Glutamatergic neuron (in vitro differentiated cells): ENCODE data around the gene SLC28A1. TPM values are rescaled to one million over a fixed set of nuclear protein-coding genes. Genes with fewer than 3 reads are reported as not detected.
"Not testable (repeated sequence)": the region's sequence is repeated elsewhere in the genome, so short reads cannot be mapped to it uniquely, and the experiment has no call there.

ENCODE experiments used
- DNase-seq: peaks from one replicate; pipeline ENCODE4 v3.0.0; 2022
- H3K27ac Mint-ChIP-seq: one replicate; pipeline ENCODE4 v1.8.0; 2020; ENCODE audit warnings: mild to moderate bottlenecking, mixed read lengths, inconsistent platforms; ENCODE audit not compliant: unreplicated experiment
- H3K27me3 Mint-ChIP-seq: one replicate; pipeline ENCODE4 v1.8.0; 2020; ENCODE audit warnings: mild to moderate bottlenecking, moderate library complexity, mixed read lengths, inconsistent platforms; ENCODE audit not compliant: unreplicated experiment
- H3K36me3 Mint-ChIP-seq: one replicate; pipeline ENCODE4 v1.8.0; 2020; ENCODE audit warnings: mild to moderate bottlenecking, mixed read lengths, inconsistent platforms; ENCODE audit not compliant: unreplicated experiment
- H3K4me1 Mint-ChIP-seq: one replicate; pipeline ENCODE4 v1.8.0; 2020; ENCODE audit warnings: mild to moderate bottlenecking, low read depth, mixed read lengths, inconsistent platforms; ENCODE audit not compliant: unreplicated experiment
- H3K4me3 Mint-ChIP-seq: one replicate; pipeline ENCODE4 v1.8.0; 2020; ENCODE audit warnings: mild to moderate bottlenecking, mixed read lengths, inconsistent platforms; ENCODE audit not compliant: unreplicated experiment
- H3K9me3 Mint-ChIP-seq: one replicate; pipeline ENCODE4 v1.8.0; 2020; ENCODE audit warnings: mild to moderate bottlenecking, moderate library complexity, mixed read lengths, inconsistent platforms; ENCODE audit not compliant: unreplicated experiment
- total RNA-seq: library from RNA; stranded (reverse); fragmentation: NEBNext Ultra II Directional; extraction: Animal tissue kit (Norgen Biotek cat#: 25700); gene quantifications from one replicate; pipeline ENCODE4 v1.2.1, GENCODE V29; 2021; ENCODE audit not compliant: unreplicated experiment
- TF ChIP-seq, protein P1 (sequence below): fragments of 200-600 bp; sonication (generic); IDR thresholded peaks from one replicate; pipeline ENCODE4 v1.5.0; 2021; ENCODE audit not compliant: partially characterized antibody, unreplicated experiment

SLC28A1 gene
- total RNA-seq, 1 donor from 2014 or later, result 0.25 TPM

GRCh38 chr15:84983294-84983693 lies 98.8 kb downstream of the SLC28A1 start:
- no peak overlapping the region for H3K27ac Mint-ChIP-seq
- DNase-seq, result no peak
- H3K27me3 Mint-ChIP-seq, result peaks cover 12% of the 10 kb centered on the region
- peaks cover 1% of the 10 kb centered on the region for H3K4me1 Mint-ChIP-seq
- peaks cover 5% of the 10 kb centered on the region for H3K9me3 Mint-ChIP-seq
- H3K4me3 Mint-ChIP-seq, result no peak overlapping the region
- no peaks in the 10 kb centered on the region for H3K36me3 Mint-ChIP-seq
- TF ChIP-seq, protein P1, sequence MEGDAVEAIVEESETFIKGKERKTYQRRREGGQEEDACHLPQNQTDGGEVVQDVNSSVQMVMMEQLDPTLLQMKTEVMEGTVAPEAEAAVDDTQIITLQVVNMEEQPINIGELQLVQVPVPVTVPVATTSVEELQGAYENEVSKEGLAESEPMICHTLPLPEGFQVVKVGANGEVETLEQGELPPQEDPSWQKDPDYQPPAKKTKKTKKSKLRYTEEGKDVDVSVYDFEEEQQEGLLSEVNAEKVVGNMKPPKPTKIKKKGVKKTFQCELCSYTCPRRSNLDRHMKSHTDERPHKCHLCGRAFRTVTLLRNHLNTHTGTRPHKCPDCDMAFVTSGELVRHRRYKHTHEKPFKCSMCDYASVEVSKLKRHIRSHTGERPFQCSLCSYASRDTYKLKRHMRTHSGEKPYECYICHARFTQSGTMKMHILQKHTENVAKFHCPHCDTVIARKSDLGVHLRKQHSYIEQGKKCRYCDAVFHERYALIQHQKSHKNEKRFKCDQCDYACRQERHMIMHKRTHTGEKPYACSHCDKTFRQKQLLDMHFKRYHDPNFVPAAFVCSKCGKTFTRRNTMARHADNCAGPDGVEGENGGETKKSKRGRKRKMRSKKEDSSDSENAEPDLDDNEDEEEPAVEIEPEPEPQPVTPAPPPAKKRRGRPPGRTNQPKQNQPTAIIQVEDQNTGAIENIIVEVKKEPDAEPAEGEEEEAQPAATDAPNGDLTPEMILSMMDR, result no peak

- peaks cover 12% of the 10 kb centered on the region for H3K27me3 Mint-ChIP-seq
- H3K9me3 Mint-ChIP-seq, result peaks cover 5% of the 10 kb centered on the region
- H3K36me3 Mint-ChIP-seq, result no peaks in the 10 kb centered on the region
- peaks cover 5% of the 10 kb centered on the region for H3K4me1 Mint-ChIP-seq
- no peak overlapping the region for H3K4me3 Mint-ChIP-seq
- no peak for DNase-seq
- TF ChIP-seq, protein P1, result no peak
- H3K27ac Mint-ChIP-seq, result no peak overlapping the region
Measured at GRCh38 chr15:84983711-84984110, 99.2 kb downstream of the SLC28A1 start.

- TF ChIP-seq, protein P1, result no peak
Measured at GRCh38 chr15:84985158-84985557, 100.7 kb downstream of the SLC28A1 start.

GRCh38 chr15:84987351-84987750 lies 102.9 kb downstream of the SLC28A1 start:
- H3K27me3 Mint-ChIP-seq, H3K36me3 Mint-ChIP-seq, H3K9me3 Mint-ChIP-seq: not testable (repeated sequence)

More at GRCh38 chr15:84985158-84985557, 100.7 kb downstream of the SLC28A1 start:
- Mint-ChIP-seq H3K4me3 (no peak overlapping the region), H3K36me3 (no peaks in the 10 kb centered on the region), H3K9me3 (peaks cover 2% of the 10 kb centered on the region), H3K27me3 (peaks cover 5% of the 10 kb centered on the region), H3K27ac (no peak overlapping the region), H3K4me1 (peaks cover 5% of the 10 kb centered on the region)
- no peak for DNase-seq

DNA sequence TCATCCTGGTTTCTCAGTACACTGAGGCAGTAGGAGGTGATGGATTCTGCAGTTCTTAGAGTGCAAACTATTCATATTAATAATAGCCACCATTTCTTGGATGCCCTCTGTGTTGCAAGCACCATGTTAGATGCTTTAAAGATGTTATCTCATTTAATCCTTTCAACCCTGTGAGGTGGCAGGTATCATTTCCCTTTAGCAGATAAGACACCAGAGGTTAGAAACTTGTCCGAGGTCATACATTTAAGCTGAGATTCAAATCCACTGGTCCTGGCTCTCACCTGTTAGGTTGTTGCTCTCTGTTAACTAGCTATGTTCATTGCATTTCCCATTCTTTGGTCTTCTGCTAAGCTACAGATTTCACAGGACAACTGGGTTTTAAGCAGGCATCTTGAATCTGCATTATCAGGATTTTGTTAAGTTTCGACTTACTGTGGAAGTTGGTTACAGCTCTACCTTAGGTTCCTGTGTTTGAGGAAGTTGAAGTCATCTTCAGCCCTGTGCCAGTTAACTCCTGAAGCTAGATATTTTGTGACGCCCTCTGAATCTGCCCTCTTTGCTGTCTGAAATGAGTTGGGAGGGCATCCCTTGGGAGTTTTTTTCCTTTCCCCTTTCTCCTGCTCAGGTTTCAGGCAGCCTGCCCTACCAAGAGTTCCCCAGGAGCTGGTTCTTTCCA lies 103.6 kb downstream of the SLC28A1 start:
- TF ChIP-seq, protein P1, result no peak
- Mint-ChIP-seq H3K4me3 (no peak overlapping the region), H3K27me3 (no peaks in the 10 kb centered on the region), H3K36me3 (no peaks in the 10 kb centered on the region), H3K27ac (no peak overlapping the region), H3K9me3 (peaks cover 2% of the 10 kb centered on the region), H3K4me1 (peaks cover 5% of the 10 kb centered on the region)
- DNase-seq, result no peak

More at GRCh38 chr15:84987351-84987750, 102.9 kb downstream of the SLC28A1 start:
- not testable (repeated sequence) for H3K4me1 Mint-ChIP-seq, DNase-seq, H3K4me3 Mint-ChIP-seq, H3K27ac Mint-ChIP-seq
